Small intestine (tissue), 7 donors: ENCODE results near the gene POLA1. TPM values are rescaled to one million over a fixed set of nuclear protein-coding genes. Genes with fewer than 3 reads are reported as not detected.

Source experiments
- DNase-seq, 2 donors: peaks; one replicate each; pipeline versions ENCODE4 v3.0.0 to v3.0.0-alpha.2; 2013
- FAIRE-seq: peaks from 2 replicates; lab custom pipeline; 2012; peaks lifted over from hg19 to GRCh38; lab: Jason Lieb, UNC
- H3K27ac ChIP-seq, 3 donors: one replicate each; pipeline ENCODE4 v1.5.1; 2013; ENCODE audit warnings: low read length in 2 of 3, mild to moderate bottlenecking in 2 of 3, control low read depth in 1 of 3, inconsistent platforms in 1 of 3, low read depth in 1 of 3, moderate library complexity in 1 of 3
- H3K27me3 ChIP-seq, 3 donors: one replicate each; pipeline ENCODE4 v1.6.1; 2013; ENCODE audit warnings: low read length in 3 of 3, inconsistent platforms in 1 of 3; ENCODE audit not compliant: control insufficient read depth in 3 of 3, insufficient read depth in 3 of 3
- H3K36me3 ChIP-seq, 3 donors: one replicate each; pipeline ENCODE4 v1.6.1; 2013; ENCODE audit warnings: low read length in 3 of 3, inconsistent platforms in 1 of 3, low read depth in 1 of 3, mild to moderate bottlenecking in 1 of 3, moderate library complexity in 1 of 3; ENCODE audit not compliant: control insufficient read depth in 3 of 3, insufficient read depth in 2 of 3
- H3K4me1 ChIP-seq, 3 donors: one replicate each; pipeline ENCODE4 v1.6.1; 2013; ENCODE audit warnings: low read length in 2 of 3, inconsistent platforms in 1 of 3, low read depth in 1 of 3, mild to moderate bottlenecking in 1 of 3, moderate library complexity in 1 of 3; ENCODE audit not compliant: control insufficient read depth in 3 of 3, insufficient read depth in 2 of 3
- H3K4me3 ChIP-seq, 3 donors: one replicate each; pipeline ENCODE4 v1.5.1; 2013; ENCODE audit warnings: low read length in 3 of 3, control low read depth in 1 of 3, inconsistent platforms in 1 of 3, low read depth in 1 of 3, mild to moderate bottlenecking in 1 of 3, moderate library complexity in 1 of 3
- H3K9me3 ChIP-seq, 2 donors: one replicate each; pipeline ENCODE4 v1.6.1; 2013; ENCODE audit warnings: low read depth in 1 of 2, low read length in 1 of 2; ENCODE audit not compliant: control insufficient read depth in 2 of 2, insufficient read depth in 1 of 2
- WGBS, 3 donors: extraction: QIAGEN DNeasy Blood & Tissue Kit; methylation state at CpG; one replicate each; pipeline ENCODE4 v1.1.7; 2013; 5-methylcytosine and 5-hydroxymethylcytosine counted together
- polyA plus RNA-seq, 4 donors: library from polyadenylated mRNA; stranded (reverse) in 3 of 4; unstranded in 1 of 4; fragments of 200-250 nt in 3 of 4; fragments of 120-200 nt in 1 of 4; gene quantifications; one replicate each; pipeline versions ENCODE4 v1.2.1 to v1.2.3, GENCODE V29; 2013
- donor health status: healthy with polysubstance abuse.
- donor health status: control.
- donor health status: control.
- donor health status: Bipolar disorder and iron deficiency.
- donor health status: healthy.

The POLA1 gene
- polyA plus RNA-seq, 4 donors = 2.2 to 10.8 (median 4.7) TPM

DNA sequence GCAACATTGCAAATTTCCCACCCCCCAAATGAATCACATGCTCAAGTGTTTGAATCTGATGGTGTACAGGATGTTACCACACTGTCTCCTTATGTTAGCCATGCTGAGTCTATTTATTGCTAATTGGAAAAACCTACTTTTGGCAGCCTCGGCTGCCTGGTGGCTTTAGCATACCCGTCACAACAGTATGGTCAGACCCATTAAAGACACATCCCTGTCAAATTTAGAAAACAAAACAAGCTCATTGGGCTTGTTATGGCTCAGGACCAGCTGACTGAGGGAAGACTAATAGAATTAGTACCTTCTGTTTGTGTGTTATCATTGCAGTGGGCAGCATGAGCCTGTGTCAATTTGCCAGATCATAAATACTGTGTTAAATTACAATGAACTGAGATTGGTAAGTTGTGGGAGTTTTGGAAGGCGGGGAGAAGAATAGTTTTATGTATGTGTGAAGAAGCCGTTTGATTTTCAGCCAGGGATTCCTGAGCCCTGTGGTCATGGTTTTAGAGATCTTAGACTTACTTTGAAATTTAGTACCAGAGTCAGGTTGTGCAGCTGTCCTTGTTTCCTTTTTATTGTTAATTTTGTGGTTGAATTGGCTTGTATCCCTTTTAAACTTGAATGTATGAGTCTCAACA is 66.8 kb downstream of the POLA1 start:
- 69 to 86% (median 83%) methylated on average over 4 of the region's 4 CpGs for WGBS, 3 donors
- H3K4me3 ChIP-seq = no peak overlapping the region

DNA sequence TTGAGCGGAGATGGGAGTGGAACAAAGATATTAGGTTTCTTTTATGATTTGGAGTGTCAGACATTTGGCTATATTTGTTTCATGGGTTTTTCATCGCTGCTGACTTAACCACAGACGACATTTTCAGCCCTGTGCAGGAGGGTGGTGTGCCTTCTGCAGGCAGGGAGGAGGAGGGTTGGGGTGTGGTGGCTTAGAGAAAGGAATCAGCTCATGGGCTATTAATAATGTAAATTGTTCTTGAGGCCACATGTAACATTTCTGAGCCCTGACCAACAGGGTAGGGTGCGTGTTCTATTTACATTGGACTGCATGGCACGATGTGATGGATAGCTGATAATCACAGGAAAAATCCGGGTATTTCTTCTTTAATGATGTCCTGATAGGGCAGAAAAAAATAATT is 67.6 kb downstream of the POLA1 start:
- H3K9me3 ChIP-seq = no peaks in the 10 kb centered on the region
- no peak overlapping the region for H3K27ac ChIP-seq
- H3K36me3 ChIP-seq = no peaks in the 10 kb centered on the region
- H3K4me3 ChIP-seq = no peak overlapping the region
- H3K4me1 ChIP-seq = no peaks in the 10 kb centered on the region
- WGBS, 3 donors = 68 to 95% (median 86%) methylated on average over 6 of the region's 6 CpGs
- no peak for FAIRE-seq
- no peaks in the 10 kb centered on the region for H3K27me3 ChIP-seq
- DNase-seq = no peak

More for the DNA sequence above, 66.8 kb downstream of the POLA1 start:
- FAIRE-seq (no peak), DNase-seq (no peak)
- no peak overlapping the region for H3K27ac ChIP-seq
- no peaks in the 10 kb centered on the region for H3K4me1 ChIP-seq
- H3K36me3 ChIP-seq = no peaks in the 10 kb centered on the region
- no peaks in the 10 kb centered on the region for H3K27me3 ChIP-seq
- H3K9me3 ChIP-seq = no peaks in the 10 kb centered on the region

DNA sequence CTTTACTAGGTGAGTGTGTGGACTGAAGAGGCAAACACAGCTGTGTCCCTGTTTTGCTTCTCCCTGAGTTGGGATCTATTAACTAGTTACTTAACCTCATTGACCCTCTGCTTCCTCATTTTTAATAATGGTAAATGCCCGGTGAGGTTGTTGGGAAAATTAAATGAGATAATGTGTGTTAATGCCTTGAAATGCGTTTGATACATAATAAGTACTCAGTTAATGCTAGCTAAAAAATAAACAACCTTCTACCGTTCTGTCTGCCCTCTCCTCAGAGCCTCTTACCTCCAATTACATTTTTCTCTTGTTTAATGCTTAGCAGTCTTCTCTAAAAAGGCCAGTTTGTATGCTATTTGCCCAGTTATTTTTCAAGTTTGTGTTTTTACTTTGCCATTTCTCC is 70.3 kb downstream of the POLA1 start:
- H3K4me1 ChIP-seq = no peaks in the 10 kb centered on the region
- no peaks in the 10 kb centered on the region for H3K36me3 ChIP-seq
- H3K27ac ChIP-seq = no peak overlapping the region
- FAIRE-seq (no peak), DNase-seq (no peak)
- H3K4me3 ChIP-seq = no peak overlapping the region
- no peaks in the 10 kb centered on the region for H3K9me3 ChIP-seq
- WGBS, 3 donors = 70 to 86% (median 76%) methylated on average over 3 of the region's 3 CpGs
- H3K27me3 ChIP-seq = no peaks in the 10 kb centered on the region

DNA sequence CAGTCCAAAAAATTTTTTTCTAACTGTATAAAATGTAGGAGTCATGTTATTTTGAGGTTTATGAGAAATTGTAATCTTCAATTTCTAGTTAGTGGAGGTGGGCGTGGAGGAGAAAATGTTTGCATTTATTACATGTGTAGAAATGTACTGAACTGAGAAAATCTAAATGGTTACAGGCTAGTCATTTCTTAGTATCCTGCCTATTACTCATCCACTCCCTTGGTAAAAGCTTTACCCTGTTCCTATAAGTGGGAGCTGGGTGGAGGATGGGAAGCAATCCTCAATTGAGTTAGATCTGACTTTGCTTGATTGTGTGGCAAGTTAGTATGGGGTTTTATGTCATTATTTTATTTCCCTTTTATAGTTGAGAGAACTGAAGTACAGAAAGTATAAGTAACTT is 73.8 kb downstream of the POLA1 start:
- Histone ChIP-seq H3K36me3 (peaks cover 0 to 2% (median 0%) of the 10 kb centered on the region in 3 donors), H3K9me3 (no peaks in the 10 kb centered on the region), H3K27me3 (no peaks in the 10 kb centered on the region), H3K4me3 (no peak overlapping the region), H3K4me1 (no peaks in the 10 kb centered on the region), H3K27ac (no peak overlapping the region)
- no peak for FAIRE-seq
- no peak for DNase-seq
- WGBS, 3 donors = 89 to 95% (median 95%) methylated on average over 1 of the region's 1 CpG

DNA sequence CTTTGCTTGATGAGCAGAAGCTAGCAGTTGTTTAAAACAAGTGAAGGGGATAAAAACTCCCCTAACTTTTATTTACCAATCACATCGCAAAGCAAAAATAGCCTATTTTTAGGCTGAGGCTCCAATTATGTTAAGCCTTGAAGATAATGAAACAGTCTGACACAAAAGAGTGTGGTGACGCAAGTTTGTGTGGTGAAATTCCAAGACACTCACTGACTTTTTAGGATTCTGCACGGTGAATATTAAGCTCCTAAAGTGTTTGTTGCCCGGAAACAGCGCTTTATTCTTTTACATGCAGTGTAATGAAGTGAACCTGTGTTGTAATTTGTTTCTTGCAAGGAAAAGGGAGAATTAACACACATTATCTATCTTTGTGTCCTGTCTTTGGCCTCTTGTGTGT is 74.8 kb downstream of the POLA1 start:
- whole genome bisulfite sequencing, 3 donors = 86 to 92% (median 89%) methylated on average over 5 of the region's 5 CpGs
- H3K27me3 ChIP-seq = no peaks in the 10 kb centered on the region
- peaks cover 0 to 2% (median 0%) of the 10 kb centered on the region in 3 donors for H3K36me3 ChIP-seq
- H3K27ac ChIP-seq = no peak overlapping the region
- DNase-seq = no peak
- FAIRE-seq = no peak
- H3K4me3 ChIP-seq = no peak overlapping the region
- H3K4me1 ChIP-seq = no peaks in the 10 kb centered on the region
- H3K9me3 ChIP-seq = no peaks in the 10 kb centered on the region

DNA sequence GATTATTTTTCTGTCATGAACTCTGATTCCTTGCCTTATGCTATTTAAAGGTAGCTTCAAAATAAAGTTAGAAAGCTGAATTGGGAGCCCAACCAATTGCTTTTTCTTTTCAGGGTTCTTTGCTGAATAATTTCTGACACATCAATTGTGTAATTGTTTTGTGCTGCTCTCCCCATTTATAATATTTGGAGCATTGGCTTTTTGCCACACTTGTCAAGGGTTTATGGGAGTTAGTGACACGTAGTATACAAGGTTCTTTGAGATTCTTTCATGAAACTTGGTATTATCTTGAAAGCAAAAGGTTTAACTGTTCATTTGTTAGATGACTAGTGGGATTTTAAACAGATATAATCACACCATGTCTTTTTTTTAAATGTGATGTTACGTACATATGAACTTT is 80.9 kb downstream of the POLA1 start:
- Histone ChIP-seq H3K9me3 (no peaks in the 10 kb centered on the region), H3K4me3 (no peak overlapping the region), H3K27me3 (no peaks in the 10 kb centered on the region), H3K36me3 (peaks cover 0 to 2% (median 0%) of the 10 kb centered on the region in 3 donors), H3K4me1 (peaks cover 0 to 2% (median 0%) of the 10 kb centered on the region in 3 donors), H3K27ac (no peak overlapping the region)
- DNase-seq = no peak
- FAIRE-seq = no peak
- WGBS, 3 donors = 63 to 73% (median 64%) methylated on average over 2 of the region's 2 CpGs

DNA sequence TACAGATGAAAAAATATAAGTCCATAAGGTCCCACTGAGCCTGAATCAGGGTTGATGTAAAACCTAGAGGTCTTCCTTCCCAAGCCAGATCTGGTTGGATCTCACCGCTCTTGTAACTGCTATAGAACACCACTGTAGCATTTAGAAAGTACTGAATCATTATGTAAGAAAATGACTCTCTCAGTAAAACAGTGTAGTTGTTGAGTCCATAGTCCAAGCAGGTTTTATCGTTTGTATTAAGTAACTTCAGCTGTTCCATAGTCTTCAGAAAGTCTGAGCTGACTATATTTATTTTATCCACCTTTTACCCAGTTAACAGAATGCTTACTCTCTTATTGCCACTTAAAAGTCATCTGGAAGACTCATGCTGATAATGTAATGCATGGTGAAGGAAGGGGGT is 82.2 kb downstream of the POLA1 start:
- 20 to 59% (median 44%) methylated on average over 2 of the region's 2 CpGs for WGBS, 3 donors
- no peak overlapping the region for H3K4me3 ChIP-seq
- no peaks in the 10 kb centered on the region for H3K9me3 ChIP-seq
- DNase-seq (peak; percentile 47 to 64), FAIRE-seq (peak; percentile 33)
- peaks cover 0 to 2% (median 0%) of the 10 kb centered on the region in 3 donors for H3K36me3 ChIP-seq
- peaks cover 0 to 2% (median 0%) of the 10 kb centered on the region in 3 donors for H3K4me1 ChIP-seq
- no peaks in the 10 kb centered on the region for H3K27me3 ChIP-seq
- H3K27ac ChIP-seq = peak overlapping the region in 2 of 3 donors; percentile 20 to 52

DNA sequence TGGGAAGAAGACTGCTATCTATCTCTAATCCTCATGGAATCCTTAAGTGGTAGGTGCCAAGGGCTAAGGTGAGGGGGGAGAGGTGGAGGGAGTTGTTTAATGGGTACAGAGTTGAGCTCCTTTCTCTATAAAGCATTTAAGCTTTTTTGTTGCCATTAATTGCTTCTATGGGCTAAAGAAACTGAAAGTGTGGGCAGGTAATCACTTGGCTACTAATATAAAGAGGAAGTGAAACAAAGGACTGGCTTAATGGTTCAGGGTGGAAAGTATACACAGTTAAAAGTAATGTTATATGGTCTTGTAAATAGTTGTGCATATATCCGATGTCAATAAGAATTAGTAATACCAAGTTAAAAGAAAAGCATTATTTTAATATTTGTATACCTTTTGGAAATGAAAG is 83.9 kb downstream of the POLA1 start:
- peaks cover 0 to 2% (median 0%) of the 10 kb centered on the region in 3 donors for H3K4me1 ChIP-seq
- no peaks in the 10 kb centered on the region for H3K36me3 ChIP-seq
- H3K27ac ChIP-seq = peak overlapping the region in 2 of 3 donors; percentile 32 to 58
- 21 to 54% (median 54%) methylated on average over 1 of the region's 1 CpG for WGBS, 3 donors
- H3K4me3 ChIP-seq = no peak overlapping the region
- no peaks in the 10 kb centered on the region for H3K9me3 ChIP-seq
- H3K27me3 ChIP-seq = no peaks in the 10 kb centered on the region
- no peak for FAIRE-seq
- DNase-seq = peak; percentile 7 to 38

DNA sequence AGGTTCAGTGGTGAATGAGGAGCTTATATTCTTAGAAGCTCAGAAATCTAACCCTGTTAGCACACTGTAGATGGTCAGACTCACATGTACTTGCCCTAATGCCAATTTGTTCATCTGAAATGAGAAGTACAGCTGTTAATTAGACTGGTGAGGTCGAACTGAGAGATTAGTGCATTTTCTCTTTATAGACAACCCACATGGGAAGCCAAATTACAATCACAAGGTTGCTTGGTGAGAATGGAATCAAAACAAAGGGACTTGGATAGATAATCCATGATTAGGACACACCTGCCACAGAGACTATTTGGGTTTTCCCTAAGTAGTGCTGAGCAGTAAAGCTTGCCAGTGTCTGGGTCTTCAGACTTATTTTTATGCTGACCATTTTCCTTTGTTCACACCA is 88.3 kb downstream of the POLA1 start:
- H3K27ac ChIP-seq = no peak overlapping the region
- no peaks in the 10 kb centered on the region for H3K27me3 ChIP-seq
- FAIRE-seq (no peak), DNase-seq (no peak)
- H3K4me1 ChIP-seq = no peaks in the 10 kb centered on the region
- H3K36me3 ChIP-seq = peaks cover 0 to 2% (median 0%) of the 10 kb centered on the region in 3 donors
- WGBS, 3 donors = 24 to 54% (median 28%) methylated on average over 1 of the region's 1 CpG
- H3K9me3 ChIP-seq = no peaks in the 10 kb centered on the region
- no peak overlapping the region for H3K4me3 ChIP-seq
